NT2/D1 (cell line): Measurements from ENCODE around the gene TMF1.

ENCODE experiments used
- DNase-seq: peaks from one replicate; pipeline ENCODE4 v3.0.0-alpha.2; 2011; ENCODE audit warnings: low read depth, low spot score
- H3K27me3 ChIP-seq: 2 replicates; pipeline ENCODE4 v1.6.0; 2011; ENCODE audit warnings: mild to moderate bottlenecking; ENCODE audit not compliant: insufficient read length, insufficient read depth
- H3K36me3 ChIP-seq: 2 replicates; pipeline ENCODE4 v1.6.1; 2011; ENCODE audit warnings: mild to moderate bottlenecking, low read length, mixed read lengths; ENCODE audit not compliant: insufficient read depth, insufficient read length
- H3K4me1 ChIP-seq: 2 replicates; pipeline ENCODE4 v1.5.1; 2011; ENCODE audit not compliant: insufficient read depth, insufficient read length
- H3K4me3 ChIP-seq: 2 replicates; pipeline ENCODE4 v1.5.1; 2011; ENCODE audit warnings: low read depth; ENCODE audit not compliant: insufficient read length
- H3K9ac ChIP-seq: 2 replicates; pipeline ENCODE4 v1.6.0; 2011; ENCODE audit warnings: low read depth; ENCODE audit not compliant: insufficient read length
- H3K9me3 ChIP-seq: 2 replicates; pipeline ENCODE4 v1.5.1; 2011; ENCODE audit warnings: mild to moderate bottlenecking, low read length; ENCODE audit not compliant: insufficient read depth
- SUZ12 ChIP-seq: IDR thresholded peaks from 2 replicates; pipeline ENCODE4 v1.6.1; 2011; ENCODE audit not compliant: insufficient read length, insufficient read depth; ENCODE audit errors: extremely low read depth
- YY1 ChIP-seq: IDR thresholded peaks from 2 replicates; pipeline ENCODE4 v1.6.1; 2011; ENCODE audit not compliant: insufficient read length, insufficient read depth
- ZNF274 ChIP-seq: IDR thresholded peaks from 2 replicates; pipeline ENCODE4 v1.6.1; 2011; ENCODE audit warnings: mild to moderate bottlenecking, low read depth, low read length

Gene TMF1

DNA sequence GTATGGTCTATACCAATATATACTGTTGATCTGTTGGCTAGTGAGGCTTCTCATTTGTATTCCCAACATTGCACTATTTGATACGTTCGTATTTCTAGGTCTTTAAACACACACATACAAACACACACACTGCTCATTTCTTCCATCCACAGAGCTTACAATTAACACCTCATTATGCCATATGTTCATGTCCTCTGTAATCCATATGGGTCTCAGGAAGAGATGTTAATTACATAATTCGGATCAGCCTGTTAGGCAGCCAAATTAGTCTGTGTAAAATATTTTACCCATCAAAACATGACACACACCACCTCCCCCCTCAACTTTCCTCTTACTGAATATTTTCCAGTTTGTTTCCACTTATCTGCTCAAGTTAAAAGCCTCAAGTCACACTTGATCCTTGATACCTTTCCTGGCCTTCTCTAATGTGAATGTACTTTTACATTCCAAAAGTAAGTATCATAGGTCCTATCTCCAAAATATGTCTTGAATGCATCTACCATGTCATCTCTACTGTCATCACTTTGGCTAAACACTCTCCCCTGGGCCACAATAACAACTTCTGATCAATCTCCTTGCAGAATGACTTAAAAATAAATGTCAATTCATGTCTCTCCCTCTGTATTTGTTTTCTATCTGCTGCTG is 66.9 kb downstream of the TMF1 start:
- H3K9ac ChIP-seq, result no peak overlapping the region
- no peaks in the 10 kb centered on the region for H3K9me3 ChIP-seq
- H3K36me3 ChIP-seq, result peaks cover 74% of the 10 kb centered on the region
- H3K4me3 ChIP-seq, result no peak overlapping the region
- no peak for DNase-seq
- H3K4me1 ChIP-seq, result no peaks in the 10 kb centered on the region
- no peak for TF ChIP-seq SUZ12
- no peak for TF ChIP-seq ZNF274
- no peak for TF ChIP-seq YY1
- no peaks in the 10 kb centered on the region for H3K27me3 ChIP-seq

DNA sequence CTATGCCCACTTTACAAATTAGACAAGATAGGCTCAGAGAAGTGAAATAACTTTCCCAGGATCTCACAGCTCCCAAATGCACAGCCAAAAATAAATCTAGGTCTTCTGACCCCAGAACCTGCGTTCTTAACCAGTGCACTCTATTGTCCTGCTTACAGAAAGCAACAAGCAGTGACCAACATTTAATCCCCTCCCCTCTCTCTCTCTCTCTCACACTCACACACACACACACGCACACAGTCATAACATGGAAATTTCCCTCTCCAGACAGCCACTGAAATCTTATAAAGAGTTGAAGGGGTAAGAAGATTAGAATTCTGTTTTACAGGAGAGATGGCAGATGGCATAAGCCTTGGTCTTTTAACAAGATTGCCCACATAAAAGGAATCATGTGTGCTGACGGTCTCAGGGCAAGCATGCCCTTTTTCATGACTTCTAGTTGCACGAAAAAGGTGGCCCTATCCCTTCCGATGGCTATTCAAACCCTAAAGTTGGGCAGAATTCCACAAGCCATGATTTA is 68.1 kb downstream of the TMF1 start:
- no peaks in the 10 kb centered on the region for H3K9me3 ChIP-seq
- no peaks in the 10 kb centered on the region for H3K4me1 ChIP-seq
- no peak for DNase-seq
- no peak overlapping the region for H3K4me3 ChIP-seq
- TF ChIP-seq SUZ12, result no peak
- TF ChIP-seq YY1, result no peak
- no peak for TF ChIP-seq ZNF274
- peaks cover 86% of the 10 kb centered on the region for H3K36me3 ChIP-seq
- H3K27me3 ChIP-seq, result no peaks in the 10 kb centered on the region
- H3K9ac ChIP-seq, result no peak overlapping the region

DNA sequence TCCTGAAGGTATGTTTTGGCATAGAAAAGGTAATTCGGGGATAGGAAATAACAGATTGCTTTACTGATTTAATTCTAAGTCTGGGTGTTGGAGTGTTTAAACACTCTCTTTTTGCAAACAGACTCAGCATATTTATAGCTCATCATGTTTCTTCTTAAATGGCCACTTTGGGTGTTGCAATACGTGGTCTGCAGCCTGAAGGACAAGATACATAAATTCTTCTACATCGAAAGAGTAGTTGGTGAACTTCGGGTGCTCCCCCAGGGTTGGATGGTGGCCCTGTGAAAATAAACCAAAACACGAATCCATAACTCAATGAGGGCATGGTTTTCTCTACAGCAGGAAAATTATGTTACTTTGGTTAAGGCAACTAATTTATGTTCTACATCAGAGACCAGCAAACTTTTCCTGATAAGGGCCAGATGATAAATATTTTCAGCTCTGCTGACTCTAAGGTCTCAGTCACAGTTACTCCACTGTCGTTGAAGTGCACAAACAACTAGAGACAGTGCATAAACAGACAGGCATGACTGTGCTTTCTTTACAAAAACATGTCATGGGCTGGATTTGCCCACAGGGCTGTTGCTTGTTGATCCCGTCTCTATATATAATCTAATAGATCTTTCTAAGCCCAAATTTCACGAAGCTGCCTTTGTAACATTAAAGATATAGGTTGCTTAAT is 74.5 kb downstream of the TMF1 start:
- Histone ChIP-seq H3K9ac (no peak overlapping the region), H3K36me3 (peaks cover 61% of the 10 kb centered on the region), H3K4me1 (peaks cover 3% of the 10 kb centered on the region), H3K27me3 (no peaks in the 10 kb centered on the region), H3K4me3 (no peak overlapping the region), H3K9me3 (no peaks in the 10 kb centered on the region)
- no peak for TF ChIP-seq ZNF274
- no peak for TF ChIP-seq YY1
- TF ChIP-seq SUZ12, result no peak
- no peak for DNase-seq

DNA sequence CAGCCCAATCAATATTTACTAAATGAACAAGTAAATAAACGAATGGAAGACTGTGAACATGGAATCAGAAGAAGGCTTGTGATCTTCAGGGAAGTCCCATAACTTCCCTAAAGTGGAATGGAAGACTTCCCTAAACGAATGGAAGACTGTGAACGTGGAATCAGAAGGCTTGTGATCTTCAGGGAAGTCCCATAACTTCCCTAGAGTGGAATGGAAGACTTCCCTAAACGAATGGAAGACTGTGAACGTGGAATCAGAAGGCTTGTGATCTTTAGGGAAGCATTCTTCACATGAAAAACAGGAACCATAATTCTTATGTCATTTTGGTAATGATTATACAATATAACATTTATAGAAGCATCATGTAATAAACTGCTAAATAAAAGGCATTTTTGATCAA is 77.4 kb downstream of the TMF1 start:
- no peak for DNase-seq
- Histone ChIP-seq H3K36me3 (peaks cover 35% of the 10 kb centered on the region), H3K4me1 (peaks cover 3% of the 10 kb centered on the region), H3K9ac (no peak overlapping the region), H3K4me3 (no peak overlapping the region), H3K9me3 (no peaks in the 10 kb centered on the region), H3K27me3 (no peaks in the 10 kb centered on the region)
- TF ChIP-seq YY1, result no peak
- TF ChIP-seq SUZ12, result no peak
- TF ChIP-seq ZNF274, result no peak

DNA sequence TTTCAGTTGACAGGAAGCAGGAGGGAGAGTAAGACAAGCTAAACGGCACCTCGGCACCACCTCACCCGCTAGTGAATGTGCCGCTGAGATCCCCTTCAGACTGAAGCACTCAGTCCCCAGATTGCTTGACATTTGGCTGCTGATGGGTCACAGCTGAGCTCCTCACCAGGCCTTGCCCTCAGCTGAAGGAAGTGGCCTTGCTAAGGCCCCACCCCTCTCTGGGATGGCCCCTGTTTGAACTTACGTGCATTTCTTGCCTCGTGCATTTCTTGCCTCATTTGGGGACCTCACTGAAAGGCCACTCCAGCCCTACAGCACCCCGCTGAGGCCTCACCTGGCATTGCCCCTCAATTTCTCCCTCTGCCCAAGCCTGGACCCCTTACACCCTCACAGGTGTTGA is 78.5 kb downstream of the TMF1 start:
- H3K9me3 ChIP-seq, result no peaks in the 10 kb centered on the region
- peaks cover 26% of the 10 kb centered on the region for H3K36me3 ChIP-seq
- H3K4me3 ChIP-seq, result no peak overlapping the region
- TF ChIP-seq ZNF274 (no peak), SUZ12 (no peak), YY1 (no peak)
- H3K4me1 ChIP-seq, result peaks cover 3% of the 10 kb centered on the region
- no peaks in the 10 kb centered on the region for H3K27me3 ChIP-seq
- no peak for DNase-seq
- H3K9ac ChIP-seq, result no peak overlapping the region

DNA sequence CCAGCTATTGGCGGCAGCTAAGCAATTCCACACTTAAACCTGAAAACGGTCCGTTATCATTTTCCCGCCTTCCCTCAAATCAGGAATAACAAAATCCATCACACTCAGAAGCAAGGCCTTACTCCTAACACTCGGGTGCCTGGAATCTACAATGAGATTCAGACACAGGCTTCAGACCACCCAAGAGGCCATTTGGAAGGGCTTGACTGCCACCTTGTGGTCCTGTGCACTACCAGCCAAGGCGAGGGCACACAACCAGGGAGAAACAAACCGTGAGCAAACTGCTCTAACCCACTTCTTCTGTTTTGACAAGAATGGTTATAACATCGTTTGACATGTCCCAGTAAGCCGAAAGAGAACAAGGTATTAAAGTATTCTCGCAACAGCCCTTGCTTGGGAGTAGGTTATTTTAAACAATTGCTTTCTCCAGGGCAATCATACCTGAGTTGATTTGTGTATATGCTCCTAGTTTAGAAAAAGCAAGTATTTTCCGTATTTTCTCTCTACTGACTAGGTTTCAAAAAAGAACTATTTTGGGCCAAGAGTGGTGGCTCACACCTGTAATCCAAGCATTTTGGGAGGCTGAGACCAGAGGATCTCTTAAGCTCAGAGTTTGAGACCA is 79.7 kb downstream of the TMF1 start:
- TF ChIP-seq SUZ12 (no peak), YY1 (no peak), ZNF274 (no peak)
- Histone ChIP-seq H3K9me3 (no peaks in the 10 kb centered on the region), H3K4me3 (no peak overlapping the region), H3K4me1 (peaks cover 3% of the 10 kb centered on the region), H3K36me3 (peaks cover 14% of the 10 kb centered on the region), H3K27me3 (no peaks in the 10 kb centered on the region), H3K9ac (no peak overlapping the region)
- DNase-seq, result peak; percentile 83
